ENCODE data around the gene TICAM2.
A peak's percentile ranks its signal among the peaks of the same experiment; 100 is the strongest.

GRCh38 chr5:115625579-115626444 lies 23.5 kb upstream of the TICAM2 start, which contains the start of gene TMED7:
- no peak for TF ChIP-seq ZNF530 (tag by site-specific recombination; IDR thresholded peaks at IDR 0.05; ENCODE audit: low read depth)
- TF ChIP-seq YY2 (tag by site-specific recombination; IDR thresholded peaks at IDR 0.05) = no peak
- TF ChIP-seq TRIM28 (IDR thresholded peaks at IDR 0.05; ENCODE audit: borderline replicate concordance, low read length) = no peak; the same call in 1 of the 2 replicates
- peak; percentile 80 for TF ChIP-seq PATZ1 (tag by site-specific recombination; IDR thresholded peaks at IDR 0.05)
- TF ChIP-seq ZNF114 (tag by site-specific recombination; IDR thresholded peaks at IDR 0.05) = no peak
- TF ChIP-seq CTCF (tag by site-specific recombination; IDR thresholded peaks at IDR 0.05) = no peak; the same call in 1 of the 2 replicates
- TF ChIP-seq ZNF426 (tag by site-specific recombination; IDR thresholded peaks at IDR 0.05) = no peak
- TF ChIP-seq ZBTB26 (tag by site-specific recombination; optimal IDR thresholded peaks at IDR 0.05) = peak; percentile 88
- TF ChIP-seq SP2 (tag by site-specific recombination; IDR thresholded peaks at IDR 0.05) = peak; percentile 99
- TF ChIP-seq ZNF549 (tag by site-specific recombination; IDR thresholded peaks at IDR 0.05) = no peak
- TF ChIP-seq ZNF501 (tag by site-specific recombination; IDR thresholded peaks at IDR 0.05) = peak; percentile 45; the same call in 1 of the 2 replicates
- no peak for TF ChIP-seq ZNF140 (tag by site-specific recombination; IDR thresholded peaks at IDR 0.05)
- TF ChIP-seq ZNF138 (tag by site-specific recombination; IDR thresholded peaks at IDR 0.05; ENCODE audit: borderline replicate concordance) = no peak
- no peak for TF ChIP-seq ATF2 (tag by site-specific recombination; IDR thresholded peaks at IDR 0.05; ENCODE audit: low read depth)

All from HEK293 (cell line).